Naive thymus-derived CD4-positive, alpha-beta T cell (primary cell): ENCODE results near the gene APLF. TPM values are rescaled to one million over a fixed set of nuclear protein-coding genes. Genes with fewer than 3 reads are reported as not detected.

Experiments used
- ATAC-seq: fragments of 150-1000 bp; cut with Tn5 transposase; 2 replicates; pipeline ENCODE4 v1.10.0; 2021; ENCODE audit warnings: mild to moderate bottlenecking, moderate library complexity
- CTCF ChIA-PET: fragments of 350-600 bp; sonication (Branson Sonifier 250); formaldehyde crosslinking; loops from one replicate; lab custom pipeline; 2021; ENCODE audit warnings: antibody characterized with exemption; lab: Charles Lee
- POLR2A ChIA-PET: fragments of 350-600 bp; sonication (Branson Sonifier 250); formaldehyde crosslinking; loops from one replicate; lab custom pipeline; 2021; ENCODE audit warnings: antibody characterized with exemption, inconsistent platforms; lab: Charles Lee
- DNase-seq, 9 donors: peaks; one replicate each; pipeline versions ENCODE4 v3.0.0 to v3.0.0-alpha.2; 2020 to 2022; ENCODE audit warnings: mixed read lengths in 1 of 9
- H3K27ac ChIP-seq: one replicate; pipeline ENCODE4 v1.7.0; 2013; ENCODE audit warnings: mild to moderate bottlenecking, low read depth, low read length, moderate library complexity
- H3K27me3 ChIP-seq, 2 donors: one replicate each; pipeline ENCODE4 v1.7.0; 2013; ENCODE audit warnings: low read length in 2 of 2, mild to moderate bottlenecking in 2 of 2, moderate library complexity in 2 of 2; ENCODE audit not compliant: control insufficient read depth in 2 of 2, insufficient read depth in 2 of 2
- H3K36me3 ChIP-seq, 3 experiments: 1 replicate in 2 of 3; 2 replicates in 1 of 3; pipeline ENCODE4 v1.7.0; 2013; ENCODE audit warnings: low read length in 3 of 3, mild to moderate bottlenecking in 3 of 3, moderate library complexity in 1 of 3; ENCODE audit not compliant: insufficient read depth in 3 of 3, control insufficient read depth in 2 of 3
- H3K4me1 ChIP-seq, 2 donors: one replicate each; pipeline ENCODE4 v1.7.0; 2013; ENCODE audit warnings: low read length in 2 of 2, mild to moderate bottlenecking in 2 of 2, moderate library complexity in 1 of 2; ENCODE audit not compliant: control insufficient read depth in 2 of 2, insufficient read depth in 2 of 2
- H3K4me3 ChIP-seq: 2 replicates; pipeline ENCODE4 v1.7.0; 2013; ENCODE audit warnings: mild to moderate bottlenecking, low read length
- H3K9me3 ChIP-seq, 3 experiments: 1 replicate in 2 of 3; 2 replicates in 1 of 3; pipeline ENCODE4 v1.7.0; 2013; ENCODE audit warnings: low read length in 3 of 3; ENCODE audit not compliant: control insufficient read depth in 2 of 3
- H3K27ac Mint-ChIP-seq, 9 donors: one replicate each; pipeline ENCODE4 v1.8.0; 2020 to 2022; ENCODE audit warnings: mixed read lengths in 9 of 9, mild to moderate bottlenecking in 8 of 9, moderate library complexity in 5 of 9, inconsistent platforms in 2 of 9
- H3K27me3 Mint-ChIP-seq, 5 donors: one replicate each; pipeline ENCODE4 v1.8.0; 2021 to 2022; ENCODE audit warnings: mixed read lengths in 5 of 5, mild to moderate bottlenecking in 1 of 5
- H3K36me3 Mint-ChIP-seq, 5 donors: one replicate each; pipeline ENCODE4 v1.8.0; 2020 to 2022; ENCODE audit warnings: mixed read lengths in 5 of 5, mild to moderate bottlenecking in 3 of 5, inconsistent platforms in 1 of 5
- H3K4me1 Mint-ChIP-seq, 7 donors: one replicate each; pipeline ENCODE4 v1.8.0; 2020 to 2022; ENCODE audit warnings: mixed read lengths in 7 of 7, mild to moderate bottlenecking in 3 of 7, inconsistent platforms in 1 of 7
- H3K4me3 Mint-ChIP-seq, 10 donors: one replicate each; pipeline ENCODE4 v1.8.0; 2020 to 2022; ENCODE audit warnings: mild to moderate bottlenecking in 10 of 10, mixed read lengths in 10 of 10, moderate library complexity in 6 of 10, inconsistent platforms in 2 of 10
- H3K9me3 Mint-ChIP-seq, 11 donors: one replicate each; pipeline ENCODE4 v1.8.0; 2020 to 2022; ENCODE audit warnings: mixed read lengths in 11 of 11, mild to moderate bottlenecking in 4 of 11, inconsistent platforms in 1 of 11, moderate library complexity in 1 of 11
- intact Hi-C, 2 donors: fragments of 100-400 bp; cut with micrococcal nuclease; formaldehyde crosslinking; loops; one replicate each; pipeline ENCODE4 v1.15.1; 2023
- polyA plus RNA-seq, 2 donors: library from polyadenylated mRNA; unstranded; fragments of 300-500 nt; fragmentation: Illumina TruSeq; gene quantifications; one replicate each; pipeline ENCODE4 v1.2.3, GENCODE V29; 2021
- total RNA-seq, 6 experiments: library from RNA in 5 of 6; stranded (reverse) in 5 of 6; gene quantifications; 1 replicate in 5 of 6; 2 replicates in 1 of 6; pipeline ENCODE4 v1.2.3 and lab custom pipeline; 2021 to 2026

APLF gene
- total and polyA plus RNA-seq, 7 experiments from 2014 or later, result 1.4 to 8.9 (median 3.5) TPM

DNA sequence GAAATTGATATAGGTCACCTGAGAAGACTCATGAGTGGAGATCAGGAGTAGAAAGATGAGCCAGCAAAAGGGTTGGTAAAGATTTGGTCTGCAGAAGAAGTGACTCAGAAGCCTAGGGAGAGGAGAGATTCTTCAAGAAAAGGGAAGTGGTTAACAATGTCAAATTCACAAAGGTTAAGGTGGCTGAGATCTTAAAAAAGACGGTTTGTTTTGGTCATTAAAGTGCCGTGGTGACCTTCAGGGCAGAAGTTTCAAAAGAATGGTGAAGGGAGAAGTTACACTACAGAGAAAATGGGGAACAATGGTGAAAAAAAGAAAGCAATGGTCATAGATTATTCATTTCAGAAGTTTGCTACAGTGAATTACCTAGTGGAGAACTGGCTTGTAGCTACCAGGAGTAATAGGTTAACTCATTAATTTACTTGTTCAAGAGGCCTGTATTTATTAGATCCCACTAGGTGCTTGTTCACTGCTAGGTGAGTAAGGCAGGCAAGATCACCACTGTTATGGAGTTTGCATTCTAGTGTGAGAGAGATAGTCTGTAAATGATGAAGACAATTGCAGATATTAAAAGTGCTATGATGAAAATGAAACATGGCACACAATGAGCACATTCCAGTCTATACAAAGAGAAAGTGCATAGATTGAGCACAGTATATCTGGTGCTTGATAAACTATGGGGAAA is 43.3 kb upstream of the APLF start:
- peaks cover 0 to 3% (median 0%) of the 10 kb centered on the region in 5 donors for H3K27me3 Mint-ChIP-seq
- H3K4me1 Mint-ChIP-seq, result peaks cover 0 to 5% (median 0%) of the 10 kb centered on the region in 7 donors
- H3K36me3 Mint-ChIP-seq, result peaks cover 0 to 6% (median 0%) of the 10 kb centered on the region in 5 donors
- ChIA-PET CTCF (no interaction called here), POLR2A (no interaction called here)
- H3K27ac Mint-ChIP-seq, result no peak overlapping the region
- intact Hi-C loops, result loop anchor here in 1 of 2 donors (5.0 kb wide), 1 partner anchor 37 kb away; no protein-coding TSS in a partner anchor
- no peak overlapping the region for H3K4me3 ChIP-seq
- H3K4me3 Mint-ChIP-seq, result no peak overlapping the region
- H3K27me3 ChIP-seq, result no peaks in the 10 kb centered on the region
- DNase-seq (no peak), ATAC-seq (peak; percentile 85)
- no peak overlapping the region for H3K27ac ChIP-seq
- H3K9me3 ChIP-seq, result no peaks in the 10 kb centered on the region
- H3K36me3 ChIP-seq, result no peaks in the 10 kb centered on the region
- H3K4me1 ChIP-seq, result peaks cover 0 to 57% of the 10 kb centered on the region in 2 donors
- peaks cover 0 to 5% (median 0%) of the 10 kb centered on the region in 11 donors for H3K9me3 Mint-ChIP-seq

GRCh38 chr2:68425503-68425902 is 41.9 kb upstream of the APLF start:
- peaks cover 0 to 56% of the 10 kb centered on the region in 2 donors for H3K4me1 ChIP-seq

DNA sequence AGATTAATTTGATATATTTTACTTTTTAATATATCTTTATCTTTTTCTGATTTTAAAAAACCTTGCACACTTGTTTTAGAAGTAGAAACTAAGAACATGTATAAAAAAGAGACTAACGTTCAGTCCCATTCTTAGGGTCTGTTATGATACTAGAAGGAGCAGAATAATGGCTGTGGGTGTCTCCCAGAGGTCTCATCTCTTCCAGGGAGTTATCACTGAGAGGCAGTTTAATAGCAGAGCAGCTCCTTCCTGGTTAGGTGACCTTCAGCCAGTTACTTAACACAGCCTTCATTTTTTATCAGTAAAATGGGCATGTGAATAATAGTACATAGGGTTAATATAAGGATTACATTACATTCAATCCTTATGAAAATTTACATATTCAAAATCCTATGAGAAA is 40.9 kb upstream of the APLF start:
- no peak for DNase-seq
- ATAC-seq, result no peak
- Histone ChIP-seq H3K4me1 (peaks cover 0 to 56% of the 10 kb centered on the region in 2 donors), H3K9me3 (no peaks in the 10 kb centered on the region), H3K27me3 (no peaks in the 10 kb centered on the region), H3K4me3 (no peak overlapping the region), H3K27ac (no peak overlapping the region), H3K36me3 (no peaks in the 10 kb centered on the region)
- Mint-ChIP-seq H3K9me3 (peaks cover 0 to 5% (median 0%) of the 10 kb centered on the region in 11 donors), H3K27ac (no peak overlapping the region), H3K4me3 (no peak overlapping the region), H3K36me3 (peaks cover 0 to 6% (median 0%) of the 10 kb centered on the region in 5 donors), H3K27me3 (peaks cover 0 to 15% (median 0%) of the 10 kb centered on the region in 5 donors), H3K4me1 (peaks cover 0 to 5% (median 0%) of the 10 kb centered on the region in 7 donors)
- intact Hi-C loops, result no loop called here
- ChIA-PET CTCF (no interaction called here), POLR2A (no interaction called here)

More at GRCh38 chr2:68425503-68425902, 41.9 kb upstream of the APLF start:
- Mint-ChIP-seq H3K27me3 (peaks cover 0 to 10% (median 0%) of the 10 kb centered on the region in 5 donors), H3K36me3 (peaks cover 0 to 6% (median 0%) of the 10 kb centered on the region in 5 donors), H3K4me1 (peaks cover 0 to 5% (median 0%) of the 10 kb centered on the region in 7 donors), H3K4me3 (no peak overlapping the region), H3K27ac (no peak overlapping the region), H3K9me3 (peaks cover 0 to 5% (median 0%) of the 10 kb centered on the region in 11 donors)
- ChIA-PET POLR2A (no interaction called here), CTCF (no interaction called here)
- no peaks in the 10 kb centered on the region for H3K27me3 ChIP-seq
- no peaks in the 10 kb centered on the region for H3K36me3 ChIP-seq
- no peak overlapping the region for H3K4me3 ChIP-seq
- ATAC-seq (no peak), DNase-seq (no peak)
- H3K27ac ChIP-seq, result no peak overlapping the region
- H3K9me3 ChIP-seq, result no peaks in the 10 kb centered on the region
- intact Hi-C loops, result no loop called here

DNA sequence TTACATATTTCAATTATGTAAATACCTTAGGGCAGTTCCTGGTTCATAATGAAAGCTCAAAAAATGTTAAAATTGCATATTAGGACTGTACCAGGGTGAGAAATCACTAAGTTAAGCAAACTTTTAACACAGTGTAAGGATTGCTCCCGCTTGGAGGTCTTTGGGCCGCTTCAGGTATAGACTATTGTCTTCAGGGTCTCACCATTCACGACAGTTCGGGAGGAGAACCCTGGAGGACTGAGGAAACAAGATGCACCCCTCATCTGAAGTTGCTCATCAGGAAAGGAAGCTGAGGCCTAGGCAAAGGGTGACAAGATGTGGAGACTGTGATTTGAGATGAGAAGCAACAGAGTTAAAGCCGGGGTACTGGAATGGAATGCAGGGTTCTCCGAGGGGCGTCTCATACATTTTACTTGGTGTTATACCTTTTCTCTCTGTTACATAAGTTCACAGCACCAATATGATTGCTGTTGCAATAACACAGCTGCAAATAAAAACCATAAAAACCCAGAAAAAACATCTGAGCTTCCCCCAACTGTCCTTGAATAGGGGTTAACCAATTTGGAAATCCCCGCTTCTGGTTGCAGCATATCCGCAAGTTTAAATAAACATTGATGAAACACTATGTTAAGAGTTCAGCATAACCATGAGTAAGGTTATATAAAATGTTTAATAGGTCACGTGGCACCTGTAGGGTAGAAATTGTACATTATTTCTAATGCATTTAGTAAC is 40.4 kb upstream of the APLF start:
- no peak overlapping the region for H3K4me3 Mint-ChIP-seq
- Histone ChIP-seq H3K4me1 (peaks cover 0 to 56% of the 10 kb centered on the region in 2 donors), H3K27ac (no peak overlapping the region), H3K9me3 (no peaks in the 10 kb centered on the region), H3K4me3 (no peak overlapping the region), H3K27me3 (no peaks in the 10 kb centered on the region), H3K36me3 (no peaks in the 10 kb centered on the region)
- H3K27ac Mint-ChIP-seq, result no peak overlapping the region
- H3K27me3 Mint-ChIP-seq, result peaks cover 0 to 14% (median 0%) of the 10 kb centered on the region in 5 donors
- peaks cover 0 to under 1% (median 0%) of the 10 kb centered on the region in 5 donors for H3K36me3 Mint-ChIP-seq
- DNase-seq (no peak), ATAC-seq (peak; percentile 67)
- ChIA-PET CTCF (no interaction called here), POLR2A (interaction anchor here (0.7 kb wide), 1 partner anchor 48 kb away, joined by 3 read pairs; no protein-coding TSS in a partner anchor)
- intact Hi-C loops, result no loop called here
- peaks cover 0 to under 1% (median 0%) of the 10 kb centered on the region in 11 donors for H3K9me3 Mint-ChIP-seq
- H3K4me1 Mint-ChIP-seq, result peaks cover 0 to 5% (median 0%) of the 10 kb centered on the region in 7 donors

DNA sequence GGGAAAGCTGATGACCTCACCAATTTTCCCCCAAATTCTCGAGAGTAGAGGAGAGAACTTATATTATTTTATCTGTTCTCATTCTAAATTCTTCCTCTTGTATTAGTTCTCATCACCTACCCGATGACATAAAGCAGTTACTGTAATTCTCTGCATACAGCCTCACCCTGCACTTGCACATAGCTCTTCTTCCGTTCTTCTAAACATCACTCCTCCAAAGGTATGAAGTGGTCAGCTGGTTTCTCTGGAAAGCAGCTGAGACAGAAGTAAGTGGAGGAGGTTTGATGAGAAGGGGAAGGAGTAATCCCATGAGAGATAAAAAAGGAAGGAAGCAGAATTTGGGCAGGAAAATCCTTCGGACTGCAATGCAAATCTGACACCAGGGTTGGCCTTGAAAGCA is 39.3 kb upstream of the APLF start:
- H3K4me1 ChIP-seq, result peaks cover 0 to 53% of the 10 kb centered on the region in 2 donors
- no peak for ATAC-seq
- ChIA-PET POLR2A (no interaction called here), CTCF (no interaction called here)
- no peak overlapping the region for H3K4me3 Mint-ChIP-seq
- no peak overlapping the region for H3K4me3 ChIP-seq
- H3K27me3 Mint-ChIP-seq, result peaks cover 0 to 14% (median 0%) of the 10 kb centered on the region in 5 donors
- no peaks in the 10 kb centered on the region for H3K9me3 ChIP-seq
- no peak for DNase-seq
- H3K36me3 Mint-ChIP-seq, result no peaks in the 10 kb centered on the region
- intact Hi-C loops, result no loop called here
- no peaks in the 10 kb centered on the region for H3K9me3 Mint-ChIP-seq
- no peaks in the 10 kb centered on the region for H3K36me3 ChIP-seq
- H3K27ac ChIP-seq, result no peak overlapping the region
- H3K27me3 ChIP-seq, result no peaks in the 10 kb centered on the region
- H3K27ac Mint-ChIP-seq, result no peak overlapping the region
- H3K4me1 Mint-ChIP-seq, result peaks cover 0 to 5% (median 0%) of the 10 kb centered on the region in 7 donors

GRCh38 chr2:68428746-68429145 is 38.6 kb upstream of the APLF start:
- Histone ChIP-seq H3K27me3 (no peaks in the 10 kb centered on the region), H3K4me3 (no peak overlapping the region), H3K36me3 (no peaks in the 10 kb centered on the region), H3K9me3 (no peaks in the 10 kb centered on the region), H3K27ac (no peak overlapping the region), H3K4me1 (peaks cover 0 to 47% of the 10 kb centered on the region in 2 donors)
- intact Hi-C loops, result no loop called here
- Mint-ChIP-seq H3K27ac (no peak overlapping the region), H3K4me3 (no peak overlapping the region), H3K9me3 (no peaks in the 10 kb centered on the region), H3K4me1 (peaks cover 0 to 5% (median 0%) of the 10 kb centered on the region in 7 donors), H3K36me3 (no peaks in the 10 kb centered on the region), H3K27me3 (peaks cover 0 to 14% (median 0%) of the 10 kb centered on the region in 5 donors)
- POLR2A ChIA-PET, result no interaction called here
- no peak for ATAC-seq
- CTCF ChIA-PET, result no interaction called here
- no peak for DNase-seq
